ENCODE data around the gene UQCRQ. TPM values are rescaled to one million over a fixed set of nuclear protein-coding genes. Genes with fewer than 3 reads are reported as not detected.

UQCRQ gene
- total and polyA plus RNA-seq, 2 of the 13 experiments (the other 11 are each of a cell fraction or from before 2014, with no cell fraction given): 257 to 575 TPM

DNA sequence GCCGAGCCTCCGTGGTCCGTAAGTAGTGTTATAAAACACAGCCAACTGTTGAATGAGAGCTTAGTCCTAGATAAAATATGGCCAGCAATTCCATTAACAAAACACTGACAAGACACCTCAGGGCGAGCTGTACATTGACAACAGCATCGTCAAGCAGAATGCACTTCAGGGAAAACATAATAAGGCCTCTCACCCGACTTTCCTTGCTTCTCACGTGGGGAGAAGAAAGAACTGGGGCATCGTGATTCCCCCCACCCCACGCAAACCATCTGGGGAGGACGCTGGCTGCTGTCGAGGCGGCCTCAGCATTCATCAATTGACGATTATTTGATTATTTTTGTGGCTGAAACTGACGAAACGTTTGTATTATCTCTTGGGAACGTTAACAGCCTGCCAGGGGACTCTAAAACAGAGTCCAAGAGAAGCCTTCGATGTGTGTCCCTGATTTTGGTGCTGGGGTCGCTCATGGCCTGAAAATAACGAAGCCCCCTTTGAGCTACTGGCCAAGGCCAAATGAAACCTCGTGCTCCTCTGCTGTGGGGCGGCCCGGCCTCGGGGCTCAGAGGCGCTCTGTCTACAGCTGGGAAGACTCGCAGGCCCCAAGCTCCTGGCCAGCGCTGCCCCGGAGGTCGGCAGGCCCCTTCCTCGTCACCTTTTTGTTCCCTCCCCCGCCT lies 637 bp upstream of the UQCRQ start (continued):
- TF ChIP-seq ZNF598 (CRISPR knock-in tag; IDR thresholded peaks at IDR 0.05; ENCODE audit: borderline replicate concordance): peak; percentile 83; the same call in 1 of the 2 replicates
- TF ChIP-seq CBFB (CRISPR knock-in tag; IDR thresholded peaks at IDR 0.05): peak; percentile 7; the same call in 1 of the 2 replicates
- no peak for TF ChIP-seq TP53 (CRISPR knock-in tag; conservative IDR thresholded peaks at IDR 0.05)
- TF ChIP-seq ZNF558 (CRISPR knock-in tag; IDR thresholded peaks at IDR 0.05; ENCODE audit: borderline replicate concordance): 0 out of 2 replicates have a peak, but pooled peaks have one; percentile 56
- TF ChIP-seq, protein P1, sequence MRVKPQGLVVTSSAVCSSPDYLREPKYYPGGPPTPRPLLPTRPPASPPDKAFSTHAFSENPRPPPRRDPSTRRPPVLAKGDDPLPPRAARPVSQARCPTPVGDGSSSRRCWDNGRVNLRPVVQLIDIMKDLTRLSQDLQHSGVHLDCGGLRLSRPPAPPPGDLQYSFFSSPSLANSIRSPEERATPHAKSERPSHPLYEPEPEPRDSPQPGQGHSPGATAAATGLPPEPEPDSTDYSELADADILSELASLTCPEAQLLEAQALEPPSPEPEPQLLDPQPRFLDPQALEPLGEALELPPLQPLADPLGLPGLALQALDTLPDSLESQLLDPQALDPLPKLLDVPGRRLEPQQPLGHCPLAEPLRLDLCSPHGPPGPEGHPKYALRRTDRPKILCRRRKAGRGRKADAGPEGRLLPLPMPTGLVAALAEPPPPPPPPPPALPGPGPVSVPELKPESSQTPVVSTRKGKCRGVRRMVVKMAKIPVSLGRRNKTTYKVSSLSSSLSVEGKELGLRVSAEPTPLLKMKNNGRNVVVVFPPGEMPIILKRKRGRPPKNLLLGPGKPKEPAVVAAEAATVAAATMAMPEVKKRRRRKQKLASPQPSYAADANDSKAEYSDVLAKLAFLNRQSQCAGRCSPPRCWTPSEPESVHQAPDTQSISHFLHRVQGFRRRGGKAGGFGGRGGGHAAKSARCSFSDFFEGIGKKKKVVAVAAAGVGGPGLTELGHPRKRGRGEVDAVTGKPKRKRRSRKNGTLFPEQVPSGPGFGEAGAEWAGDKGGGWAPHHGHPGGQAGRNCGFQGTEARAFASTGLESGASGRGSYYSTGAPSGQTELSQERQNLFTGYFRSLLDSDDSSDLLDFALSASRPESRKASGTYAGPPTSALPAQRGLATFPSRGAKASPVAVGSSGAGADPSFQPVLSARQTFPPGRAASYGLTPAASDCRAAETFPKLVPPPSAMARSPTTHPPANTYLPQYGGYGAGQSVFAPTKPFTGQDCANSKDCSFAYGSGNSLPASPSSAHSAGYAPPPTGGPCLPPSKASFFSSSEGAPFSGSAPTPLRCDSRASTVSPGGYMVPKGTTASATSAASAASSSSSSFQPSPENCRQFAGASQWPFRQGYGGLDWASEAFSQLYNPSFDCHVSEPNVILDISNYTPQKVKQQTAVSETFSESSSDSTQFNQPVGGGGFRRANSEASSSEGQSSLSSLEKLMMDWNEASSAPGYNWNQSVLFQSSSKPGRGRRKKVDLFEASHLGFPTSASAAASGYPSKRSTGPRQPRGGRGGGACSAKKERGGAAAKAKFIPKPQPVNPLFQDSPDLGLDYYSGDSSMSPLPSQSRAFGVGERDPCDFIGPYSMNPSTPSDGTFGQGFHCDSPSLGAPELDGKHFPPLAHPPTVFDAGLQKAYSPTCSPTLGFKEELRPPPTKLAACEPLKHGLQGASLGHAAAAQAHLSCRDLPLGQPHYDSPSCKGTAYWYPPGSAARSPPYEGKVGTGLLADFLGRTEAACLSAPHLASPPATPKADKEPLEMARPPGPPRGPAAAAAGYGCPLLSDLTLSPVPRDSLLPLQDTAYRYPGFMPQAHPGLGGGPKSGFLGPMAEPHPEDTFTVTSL (CRISPR knock-in tag; IDR thresholded peaks at IDR 0.05; ENCODE audit: borderline replicate concordance): 0 out of 2 replicates have a peak, but pooled peaks have one; percentile 39
- no peak for TF ChIP-seq RELA (CRISPR knock-in tag; IDR thresholded peaks at IDR 0.05)
- TF ChIP-seq, protein P2, sequence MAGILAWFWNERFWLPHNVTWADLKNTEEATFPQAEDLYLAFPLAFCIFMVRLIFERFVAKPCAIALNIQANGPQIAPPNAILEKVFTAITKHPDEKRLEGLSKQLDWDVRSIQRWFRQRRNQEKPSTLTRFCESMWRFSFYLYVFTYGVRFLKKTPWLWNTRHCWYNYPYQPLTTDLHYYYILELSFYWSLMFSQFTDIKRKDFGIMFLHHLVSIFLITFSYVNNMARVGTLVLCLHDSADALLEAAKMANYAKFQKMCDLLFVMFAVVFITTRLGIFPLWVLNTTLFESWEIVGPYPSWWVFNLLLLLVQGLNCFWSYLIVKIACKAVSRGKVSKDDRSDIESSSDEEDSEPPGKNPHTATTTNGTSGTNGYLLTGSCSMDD (CRISPR knock-in tag; IDR thresholded peaks at IDR 0.05): no peak
- TF ChIP-seq ZKSCAN5 (CRISPR knock-in tag; IDR thresholded peaks at IDR 0.05): no peak
- peak; percentile 25 for TF ChIP-seq RBM39 (IDR thresholded peaks at IDR 0.05; ENCODE audit: low read depth, low read length, poor library complexity, severe bottlenecking)
- TF ChIP-seq, protein P3, sequence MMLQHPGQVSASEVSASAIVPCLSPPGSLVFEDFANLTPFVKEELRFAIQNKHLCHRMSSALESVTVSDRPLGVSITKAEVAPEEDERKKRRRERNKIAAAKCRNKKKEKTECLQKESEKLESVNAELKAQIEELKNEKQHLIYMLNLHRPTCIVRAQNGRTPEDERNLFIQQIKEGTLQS (CRISPR knock-in tag; IDR thresholded peaks at IDR 0.05): peak; percentile 3; the same call in 1 of the 2 replicates
- peak; percentile 16; the same call in 1 of the 2 replicates for TF ChIP-seq ZNF296 (CRISPR knock-in tag; conservative IDR thresholded peaks at IDR 0.05)
- TF ChIP-seq WIZ (CRISPR knock-in tag; IDR thresholded peaks at IDR 0.05): no peak
- TF ChIP-seq NFIC (IDR thresholded peaks at IDR 0.05; ENCODE audit: low read length): 0 out of 2 replicates have a peak, but pooled peaks have one; percentile 19
- 0 out of 2 replicates have a peak, but pooled peaks have one; percentile 2 for TF ChIP-seq CCDC6 (CRISPR knock-in tag; IDR thresholded peaks at IDR 0.05)
- 0 out of 2 replicates have a peak, but pooled peaks have one; percentile 3 for TF ChIP-seq AHR (CRISPR knock-in tag; IDR thresholded peaks at IDR 0.05)
- TF ChIP-seq, protein P4, sequence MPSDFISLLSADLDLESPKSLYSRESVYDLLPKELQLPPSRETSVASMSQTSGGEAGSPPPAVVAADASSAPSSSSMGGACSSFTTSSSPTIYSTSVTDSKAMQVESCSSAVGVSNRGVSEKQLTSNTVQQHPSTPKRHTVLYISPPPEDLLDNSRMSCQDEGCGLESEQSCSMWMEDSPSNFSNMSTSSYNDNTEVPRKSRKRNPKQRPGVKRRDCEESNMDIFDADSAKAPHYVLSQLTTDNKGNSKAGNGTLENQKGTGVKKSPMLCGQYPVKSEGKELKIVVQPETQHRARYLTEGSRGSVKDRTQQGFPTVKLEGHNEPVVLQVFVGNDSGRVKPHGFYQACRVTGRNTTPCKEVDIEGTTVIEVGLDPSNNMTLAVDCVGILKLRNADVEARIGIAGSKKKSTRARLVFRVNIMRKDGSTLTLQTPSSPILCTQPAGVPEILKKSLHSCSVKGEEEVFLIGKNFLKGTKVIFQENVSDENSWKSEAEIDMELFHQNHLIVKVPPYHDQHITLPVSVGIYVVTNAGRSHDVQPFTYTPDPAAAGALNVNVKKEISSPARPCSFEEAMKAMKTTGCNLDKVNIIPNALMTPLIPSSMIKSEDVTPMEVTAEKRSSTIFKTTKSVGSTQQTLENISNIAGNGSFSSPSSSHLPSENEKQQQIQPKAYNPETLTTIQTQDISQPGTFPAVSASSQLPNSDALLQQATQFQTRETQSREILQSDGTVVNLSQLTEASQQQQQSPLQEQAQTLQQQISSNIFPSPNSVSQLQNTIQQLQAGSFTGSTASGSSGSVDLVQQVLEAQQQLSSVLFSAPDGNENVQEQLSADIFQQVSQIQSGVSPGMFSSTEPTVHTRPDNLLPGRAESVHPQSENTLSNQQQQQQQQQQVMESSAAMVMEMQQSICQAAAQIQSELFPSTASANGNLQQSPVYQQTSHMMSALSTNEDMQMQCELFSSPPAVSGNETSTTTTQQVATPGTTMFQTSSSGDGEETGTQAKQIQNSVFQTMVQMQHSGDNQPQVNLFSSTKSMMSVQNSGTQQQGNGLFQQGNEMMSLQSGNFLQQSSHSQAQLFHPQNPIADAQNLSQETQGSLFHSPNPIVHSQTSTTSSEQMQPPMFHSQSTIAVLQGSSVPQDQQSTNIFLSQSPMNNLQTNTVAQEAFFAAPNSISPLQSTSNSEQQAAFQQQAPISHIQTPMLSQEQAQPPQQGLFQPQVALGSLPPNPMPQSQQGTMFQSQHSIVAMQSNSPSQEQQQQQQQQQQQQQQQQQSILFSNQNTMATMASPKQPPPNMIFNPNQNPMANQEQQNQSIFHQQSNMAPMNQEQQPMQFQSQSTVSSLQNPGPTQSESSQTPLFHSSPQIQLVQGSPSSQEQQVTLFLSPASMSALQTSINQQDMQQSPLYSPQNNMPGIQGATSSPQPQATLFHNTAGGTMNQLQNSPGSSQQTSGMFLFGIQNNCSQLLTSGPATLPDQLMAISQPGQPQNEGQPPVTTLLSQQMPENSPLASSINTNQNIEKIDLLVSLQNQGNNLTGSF (CRISPR knock-in tag; IDR thresholded peaks at IDR 0.05): peak; percentile 30; the same call in 1 of the 2 replicates
- TF ChIP-seq ZNF703 (CRISPR knock-in tag; IDR thresholded peaks at IDR 0.05; ENCODE audit: borderline replicate concordance): peak; percentile 17; the same call in 1 of the 2 replicates
